GM18498 (cell line): ENCODE measurements around the gene ZC3H12A.
A peak's percentile ranks its signal among the peaks of the same experiment; 100 is the strongest.

Source experiments
- ATAC-seq: cut with Tn5 transposase; IDR thresholded peaks from one replicate; pipeline ENCODE4 v1.9.1; 2021; ENCODE audit warnings: mild to moderate bottlenecking, moderate library complexity; ENCODE audit not compliant: unreplicated experiment

The ZC3H12A gene

DNA sequence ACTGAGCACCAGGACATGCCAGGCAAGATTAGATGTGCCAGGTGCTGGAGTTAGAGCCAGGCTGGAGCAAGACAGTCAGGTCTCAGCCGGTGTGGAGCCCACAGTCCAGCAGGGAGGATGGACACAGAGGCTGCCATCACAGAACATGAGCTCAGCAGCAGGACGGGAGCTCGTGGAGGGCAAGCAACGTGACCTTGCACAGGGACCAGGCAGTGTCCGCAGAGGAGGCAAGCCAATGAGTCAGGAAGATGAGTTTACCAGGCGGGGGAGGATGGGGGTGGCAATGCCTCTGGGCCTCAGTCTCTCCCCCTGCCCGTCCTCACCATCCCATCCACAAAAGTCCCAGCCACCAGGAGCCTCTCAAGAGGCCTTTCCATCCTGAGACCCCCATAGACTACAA is 20.7 kb upstream of the ZC3H12A start:
- ATAC-seq, result no peak

DNA sequence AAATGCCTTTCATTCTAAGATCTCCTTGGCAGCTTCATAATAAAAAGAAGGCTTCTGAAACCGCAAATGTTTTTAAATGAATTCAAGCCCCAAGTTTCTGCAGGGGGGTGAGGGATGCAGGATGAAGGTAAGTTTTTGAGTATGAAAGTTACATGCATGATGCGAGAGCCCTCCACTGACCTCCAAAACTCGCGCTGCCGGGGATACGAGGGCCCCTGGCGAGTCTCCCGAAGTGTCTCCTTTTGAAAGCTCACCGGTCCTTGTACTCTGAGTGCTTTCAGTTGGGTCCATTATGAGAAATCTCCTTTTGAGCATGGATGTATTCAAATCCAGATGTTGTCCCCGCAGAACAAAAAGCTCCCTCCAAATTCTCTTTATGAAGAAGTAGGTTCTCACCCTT is 18.9 kb upstream of the ZC3H12A start:
- ATAC-seq, result no peak

DNA sequence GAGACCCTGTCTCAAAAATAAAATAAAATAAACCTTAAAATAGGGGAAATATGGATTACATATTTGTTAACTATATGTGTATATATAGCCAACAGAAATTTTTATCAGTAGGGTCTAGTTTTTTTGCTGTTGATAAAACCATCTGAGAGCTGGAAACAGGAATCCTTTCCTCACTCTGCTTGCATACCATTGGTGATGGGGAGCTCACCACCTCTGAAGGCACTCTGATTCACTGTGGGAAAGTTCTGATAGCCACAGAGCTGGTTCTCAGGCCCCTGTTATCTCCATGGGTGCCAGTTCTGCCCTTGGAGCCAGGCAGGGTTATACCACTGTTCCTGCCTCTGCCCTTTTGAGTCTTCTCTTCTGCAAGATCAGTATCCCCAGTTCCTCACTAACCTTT is 17.8 kb upstream of the ZC3H12A start:
- no peak for ATAC-seq

DNA sequence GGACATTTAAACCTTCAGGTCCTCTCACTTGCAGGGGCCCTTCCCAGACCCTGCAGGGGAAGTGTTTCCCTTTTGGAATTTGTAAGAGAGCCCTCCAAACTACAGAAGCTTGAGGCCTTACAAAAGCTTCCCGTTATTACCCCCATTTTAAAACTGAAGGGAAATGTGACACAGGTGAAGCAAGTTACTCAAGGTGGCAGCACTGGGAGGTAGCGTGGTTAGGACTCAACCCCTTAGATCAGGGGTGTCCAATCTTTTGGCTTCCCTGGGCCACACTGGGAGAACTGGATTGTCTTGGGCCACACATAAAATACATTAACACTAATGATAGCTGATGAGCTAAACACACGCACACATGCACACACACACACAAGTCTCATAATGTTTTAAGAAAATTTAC is 15.8 kb upstream of the ZC3H12A start:
- ATAC-seq, result no peak

DNA sequence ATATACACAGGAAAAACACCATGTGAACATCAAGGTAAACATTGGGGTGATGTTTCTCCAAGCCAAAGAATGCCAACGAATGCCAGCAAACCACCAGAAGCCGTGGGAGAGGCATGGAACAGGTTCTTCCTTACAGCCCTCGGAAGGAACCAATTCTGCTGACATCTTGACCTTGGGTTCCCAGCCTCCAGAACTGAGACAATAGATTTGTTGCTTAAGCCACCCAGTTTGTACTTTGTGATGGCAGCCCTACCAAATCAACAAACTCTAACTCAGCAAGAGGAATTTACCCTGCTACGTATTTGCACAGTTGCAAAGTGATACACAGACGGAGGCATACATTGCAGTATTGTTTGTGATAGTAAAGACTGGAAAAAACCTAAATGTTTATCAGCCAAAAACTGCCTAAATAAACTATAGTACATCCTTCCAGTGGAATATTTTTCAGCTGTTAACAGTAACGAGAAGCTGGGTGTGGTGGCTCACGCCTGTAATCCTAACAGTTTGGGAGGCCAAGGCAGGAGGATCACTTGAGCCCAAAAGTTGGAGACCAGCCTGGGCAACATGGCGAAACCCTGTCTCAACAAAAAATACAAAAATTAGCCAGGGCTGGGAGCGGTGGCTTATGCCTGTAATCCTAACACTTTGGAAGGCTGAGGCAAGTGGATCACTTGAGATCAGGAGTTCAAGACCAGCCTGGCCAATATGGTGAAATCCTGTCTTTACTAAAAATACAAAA is 12.5 kb upstream of the ZC3H12A start:
- ATAC-seq, result no peak

DNA sequence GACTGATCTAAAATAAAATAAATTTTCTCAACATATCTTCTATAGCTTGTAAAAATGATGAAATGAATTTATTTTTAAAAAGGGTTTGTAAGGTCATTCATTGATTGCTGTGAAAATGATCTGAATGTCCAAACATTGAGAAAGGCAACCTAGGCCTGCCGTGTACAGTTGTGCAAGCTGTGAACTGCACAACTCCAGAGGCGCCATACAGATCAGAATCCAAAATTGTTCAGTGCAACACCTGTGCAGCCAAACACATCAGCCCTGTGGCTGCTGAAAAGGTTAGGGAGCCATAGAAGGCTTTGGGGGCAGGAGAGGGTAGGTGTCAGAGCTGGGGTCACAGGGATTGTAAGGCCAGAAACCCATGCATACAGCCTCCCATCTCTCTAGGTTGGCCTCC is 9.9 kb upstream of the ZC3H12A start:
- ATAC-seq, result no peak

DNA sequence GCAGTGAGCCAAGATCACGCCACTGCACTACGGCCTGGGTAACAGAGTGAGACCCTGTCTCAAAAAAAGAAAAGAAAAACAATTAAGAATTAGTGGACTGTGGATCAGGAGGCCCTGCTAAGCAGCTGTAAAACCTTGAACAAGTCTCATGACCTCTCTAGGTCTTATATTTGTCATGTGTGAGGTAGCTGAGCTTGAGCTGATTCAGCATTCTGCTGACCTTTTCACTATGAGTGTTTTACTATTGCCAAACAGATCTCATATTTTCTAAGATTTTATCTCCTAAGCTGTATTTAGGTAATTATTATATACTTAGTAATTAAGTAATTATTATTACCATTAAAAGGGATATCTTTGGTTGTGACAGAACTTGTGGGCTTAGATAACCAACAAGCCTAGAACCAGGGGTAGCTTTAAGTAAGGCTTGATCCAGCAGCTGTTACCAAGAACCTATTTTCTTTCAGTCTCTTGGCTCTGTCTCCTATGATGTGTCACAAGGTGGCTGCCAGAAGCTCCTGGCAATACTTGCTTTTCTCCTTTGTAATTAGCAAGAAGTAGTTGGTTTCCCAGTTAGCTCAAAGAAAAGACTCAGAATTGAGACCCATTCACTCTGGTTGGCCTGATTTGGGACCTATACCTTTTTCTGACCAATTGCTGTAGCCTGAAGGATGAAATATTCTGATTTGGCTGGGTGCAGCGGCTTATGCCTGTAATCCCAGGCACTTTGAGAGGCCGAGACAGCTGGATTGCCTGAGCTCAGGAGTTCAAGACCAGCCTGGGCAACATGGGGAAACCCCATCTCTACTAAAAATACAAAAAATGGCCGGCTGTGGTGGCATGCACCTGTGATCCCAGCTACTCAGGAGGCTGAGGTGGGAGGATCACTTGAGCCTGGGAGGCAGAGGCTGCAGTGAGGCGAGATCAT is 8.5 kb upstream of the ZC3H12A start:
- no peak for ATAC-seq

DNA sequence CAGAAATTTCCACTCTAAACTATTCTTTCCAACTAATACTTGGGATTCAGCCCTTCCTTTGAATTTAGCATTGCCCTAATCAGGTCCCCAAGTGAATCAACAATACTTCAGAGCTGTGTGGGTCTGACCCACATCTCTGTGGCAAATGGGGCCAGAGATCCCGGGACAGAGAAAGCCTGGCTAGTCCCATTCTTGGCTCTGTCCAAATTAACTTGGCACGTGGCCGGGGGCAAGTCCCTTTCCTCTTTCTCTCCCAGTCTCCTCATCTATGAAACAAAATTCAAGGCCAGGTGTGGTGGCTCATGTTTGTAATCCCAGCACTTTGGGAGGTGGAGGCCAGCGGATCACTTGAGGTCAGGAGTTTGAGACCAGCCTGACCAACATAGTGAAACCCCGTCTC is 6.3 kb upstream of the ZC3H12A start:
- ATAC-seq, result no peak

DNA sequence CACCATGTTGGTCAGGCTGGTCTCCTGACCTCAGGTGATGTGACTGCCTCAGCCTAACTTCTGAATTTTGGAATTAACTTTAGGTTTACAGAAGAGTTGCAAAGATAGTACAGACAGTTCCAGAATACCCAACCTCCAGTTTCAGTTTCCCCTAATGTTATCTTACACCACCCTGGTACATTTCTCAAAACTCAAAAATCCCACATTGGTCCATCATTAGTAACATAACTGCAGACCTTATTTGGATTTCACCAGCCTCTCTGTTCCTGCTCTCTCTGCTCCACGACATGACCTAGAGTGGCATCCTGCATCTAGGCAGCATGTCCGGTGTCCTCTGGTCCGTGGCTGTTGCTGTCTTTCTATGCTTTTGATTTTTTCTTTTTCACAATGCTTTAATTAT is 5.0 kb upstream of the ZC3H12A start:
- ATAC-seq, result no peak

DNA sequence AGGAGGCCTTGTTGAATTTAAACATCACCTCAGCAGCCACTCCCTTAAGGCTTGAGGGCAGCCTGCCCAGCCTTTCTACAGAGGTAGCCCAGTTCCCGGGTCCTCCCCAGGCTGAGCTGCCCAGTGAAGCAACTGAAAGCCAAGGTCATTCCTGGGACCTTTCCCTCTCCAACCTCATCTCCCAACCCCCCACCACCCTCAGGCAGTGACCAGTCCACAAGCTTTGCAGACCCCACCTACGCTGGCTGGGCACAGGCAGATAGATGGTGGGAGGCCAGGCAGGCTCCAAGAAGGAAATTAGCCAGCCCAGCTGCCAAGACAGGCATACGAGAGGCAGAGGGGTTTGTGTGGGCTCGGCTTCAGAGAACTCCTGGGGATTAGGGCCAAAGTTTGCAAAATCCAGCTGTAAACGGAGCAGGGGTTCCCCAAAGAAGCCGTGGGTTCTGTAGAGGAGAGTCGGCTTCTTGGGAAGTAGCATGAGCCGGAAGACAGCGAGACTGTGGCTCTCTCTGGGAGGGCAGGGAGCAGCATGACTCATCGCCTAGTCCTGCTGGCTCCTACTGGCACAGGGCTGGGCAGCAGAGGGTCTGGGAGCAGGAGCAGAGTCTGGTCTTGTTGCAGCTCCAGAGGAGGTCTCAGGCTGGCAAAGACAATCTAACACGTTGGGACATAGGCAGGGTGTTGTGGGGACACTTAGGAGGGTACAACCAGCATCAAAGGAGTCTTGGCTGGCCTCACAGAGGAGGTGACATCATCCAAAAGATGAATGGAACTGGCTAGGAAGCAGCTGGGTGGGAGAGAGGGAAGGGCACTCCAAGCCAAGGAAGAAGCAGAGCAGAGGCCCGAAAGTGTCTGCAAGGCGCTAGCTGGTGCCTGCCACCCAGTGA is 2.8 kb upstream of the ZC3H12A start:
- ATAC-seq, result no peak

DNA sequence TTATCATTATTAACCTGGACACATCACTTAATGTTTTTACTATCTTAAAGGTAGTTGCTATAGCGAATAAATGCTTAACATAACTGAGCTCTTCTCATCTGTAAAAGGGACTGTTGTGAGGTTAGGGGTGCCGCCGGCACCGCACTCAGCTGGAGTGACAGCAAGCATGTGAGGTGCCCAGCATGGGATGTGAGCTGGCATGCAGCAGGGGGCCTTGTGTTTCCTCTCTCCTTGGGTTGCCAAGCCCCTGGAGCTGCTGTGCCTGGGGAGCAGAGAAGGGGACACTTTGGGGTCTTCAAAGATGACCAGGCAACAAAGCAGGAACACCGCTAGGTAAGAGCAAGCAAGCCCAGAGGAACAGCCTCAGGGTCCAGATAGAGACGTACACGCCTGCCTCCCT is 2.1 kb upstream of the ZC3H12A start:
- ATAC-seq, result no peak

DNA sequence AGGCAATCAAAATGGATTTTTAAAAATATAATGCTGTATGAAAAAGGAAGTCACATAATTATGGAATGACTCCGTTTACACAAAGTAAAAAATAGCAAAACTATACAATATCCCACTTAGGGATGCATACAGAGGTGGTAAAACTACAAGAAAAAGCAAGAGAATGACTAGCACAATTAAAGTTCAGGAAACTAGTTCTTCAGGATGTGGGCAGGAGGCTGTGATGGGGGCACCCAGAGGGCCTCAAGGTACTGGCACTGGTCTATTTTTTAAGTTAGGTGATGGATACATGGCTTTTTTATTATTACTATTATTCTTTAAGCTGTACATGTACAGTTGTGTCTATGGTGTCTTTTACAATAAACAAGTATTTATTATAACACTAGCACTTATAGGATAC is 1.4 kb upstream of the ZC3H12A start:
- ATAC-seq, result no peak

DNA sequence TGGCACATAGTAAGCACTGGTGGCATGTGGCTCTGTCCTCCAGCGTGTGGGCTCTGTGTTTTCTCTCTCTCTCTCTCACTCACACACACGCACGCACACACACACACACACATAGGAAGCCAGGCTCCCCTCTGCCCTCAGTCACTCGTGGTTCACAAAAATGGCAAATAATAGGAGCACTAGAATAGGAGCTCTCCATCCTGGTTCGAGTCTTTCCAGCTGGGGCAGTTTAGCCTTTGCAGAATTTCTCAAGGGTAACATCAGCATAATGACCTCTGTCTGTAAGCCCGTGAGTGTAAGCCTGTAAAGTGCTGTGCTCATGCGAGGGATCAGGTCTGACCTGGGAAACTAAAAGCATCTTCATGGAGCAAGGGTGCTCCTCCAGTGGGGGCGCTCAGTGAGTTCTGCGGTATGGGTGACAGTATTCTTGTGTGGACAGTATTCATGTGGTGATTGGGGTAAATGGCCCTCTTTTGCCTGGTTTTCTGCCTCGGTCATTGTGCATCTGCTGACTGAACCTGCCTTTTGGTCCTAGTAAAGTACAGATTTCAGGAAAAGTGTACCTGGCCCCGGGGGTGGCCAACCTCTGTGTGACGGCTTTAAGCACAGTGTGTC is 842 bp upstream of the ZC3H12A start:
- ATAC-seq, result no peak

DNA sequence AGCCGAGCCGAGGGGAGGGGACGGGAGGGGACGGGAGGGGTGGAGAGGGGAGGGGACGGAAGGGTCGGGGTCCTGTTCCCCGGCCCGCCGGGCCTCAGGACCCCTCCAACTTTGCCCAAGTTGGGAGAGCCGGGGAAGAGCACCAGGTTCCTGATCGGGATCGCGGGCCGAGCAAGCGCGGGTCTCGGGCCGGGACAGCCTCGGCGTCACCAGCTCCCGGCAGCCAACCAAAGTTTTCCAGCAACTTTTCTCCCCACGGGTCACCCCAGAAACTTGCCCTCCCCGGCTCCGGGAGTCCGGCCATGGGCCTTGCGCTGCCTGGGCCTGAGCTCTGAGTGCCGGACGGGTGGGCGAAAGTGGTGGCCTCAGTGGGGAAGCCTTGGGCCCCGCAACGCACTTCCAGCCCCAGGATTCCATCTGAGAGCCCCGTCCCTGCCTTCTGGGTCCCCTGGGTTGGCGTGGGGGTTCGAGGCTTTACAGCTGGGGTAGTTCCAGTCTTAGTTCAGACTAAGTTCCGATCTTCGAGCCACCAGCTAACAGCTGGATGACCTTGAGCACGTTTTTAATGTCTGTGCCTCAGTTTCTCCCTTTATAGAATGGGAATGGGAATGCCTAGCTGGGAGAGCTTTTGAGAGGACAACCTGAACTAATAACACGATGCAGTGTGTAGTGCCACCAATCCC is 458 bp downstream of the ZC3H12A start:
- peak; percentile 1 for ATAC-seq

DNA sequence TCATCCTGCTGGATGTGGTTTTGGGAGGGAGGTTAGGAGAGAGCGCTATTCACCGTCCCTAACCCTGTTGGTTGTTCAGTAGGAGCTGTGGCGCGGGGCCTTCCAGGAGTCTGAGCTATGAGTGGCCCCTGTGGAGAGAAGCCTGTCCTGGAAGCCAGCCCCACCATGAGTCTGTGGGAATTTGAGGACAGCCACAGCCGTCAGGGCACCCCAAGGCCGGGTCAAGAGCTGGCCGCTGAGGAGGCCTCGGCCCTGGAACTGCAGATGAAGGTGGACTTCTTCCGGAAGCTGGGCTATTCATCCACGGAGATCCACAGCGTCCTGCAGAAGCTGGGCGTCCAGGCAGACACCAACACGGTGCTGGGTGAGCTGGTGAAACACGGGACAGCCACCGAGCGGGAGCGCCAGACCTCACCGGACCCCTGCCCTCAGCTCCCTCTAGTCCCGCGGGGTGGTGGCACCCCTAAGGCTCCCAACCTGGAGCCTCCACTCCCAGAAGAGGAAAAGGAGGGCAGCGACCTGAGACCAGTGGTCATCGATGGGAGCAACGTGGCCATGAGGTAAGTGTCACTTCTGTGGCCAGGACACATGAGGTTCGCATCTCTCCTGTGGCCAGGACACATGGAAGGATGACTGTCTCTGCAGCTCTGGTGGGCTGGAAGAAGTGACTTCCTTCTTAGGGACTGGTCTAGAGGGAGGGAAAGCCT is 1.2 kb downstream of the ZC3H12A start:
- no peak for ATAC-seq

DNA sequence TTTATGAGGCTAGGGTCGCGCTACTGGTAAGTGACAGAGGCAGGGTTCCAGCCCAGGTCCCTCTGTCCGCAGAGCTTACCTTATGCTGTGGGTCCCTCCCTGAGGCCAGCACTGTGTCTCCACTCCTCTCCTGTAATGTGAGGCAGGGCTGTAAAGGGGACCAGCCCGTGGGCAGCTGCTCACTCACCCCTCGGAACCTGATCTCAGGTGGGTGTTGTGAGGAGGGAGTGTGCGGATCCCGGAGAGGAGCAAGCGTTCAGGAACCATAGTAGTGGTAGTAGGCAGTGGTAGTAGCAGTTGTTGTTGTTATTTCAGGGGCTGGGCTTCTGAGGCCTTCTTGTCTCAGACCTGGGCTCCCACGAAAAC is 1.7 kb downstream of the ZC3H12A start:
- ATAC-seq, result no peak

DNA sequence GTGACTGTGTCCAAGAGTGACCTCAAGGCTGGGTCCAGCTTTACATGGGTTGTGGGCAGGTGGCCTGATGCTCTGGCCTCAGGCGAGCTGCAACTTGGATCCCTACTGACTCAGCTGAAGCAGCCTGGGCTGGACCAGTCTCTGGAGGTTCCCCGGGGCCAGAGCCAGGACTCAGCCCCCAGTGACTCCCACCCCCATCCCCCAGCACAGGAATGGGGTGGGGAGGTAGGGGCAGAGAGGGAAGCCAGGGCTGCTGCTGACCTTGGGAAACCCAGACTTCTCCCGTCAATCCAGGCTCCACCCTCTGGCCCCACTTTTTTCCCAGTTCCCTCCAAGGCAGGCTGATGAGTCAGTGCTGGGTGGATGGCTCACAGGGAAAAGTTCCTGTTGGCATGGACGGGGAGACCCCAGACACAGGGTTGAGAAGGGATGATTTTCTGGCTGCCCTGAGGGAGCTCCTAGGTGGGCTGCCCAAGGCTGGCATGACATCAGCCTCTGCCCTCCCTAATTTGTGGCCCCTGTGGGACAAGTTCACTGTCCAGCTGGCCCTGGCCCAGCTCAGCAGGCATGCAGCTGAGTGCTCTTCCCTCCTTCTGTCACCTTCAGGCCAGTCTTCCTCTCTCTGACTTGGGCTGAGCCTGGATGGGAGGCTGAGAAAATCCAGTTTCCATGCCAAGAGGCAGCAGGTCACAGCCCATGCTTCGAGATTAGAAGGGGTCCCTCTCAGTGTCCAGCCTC is 2.2 kb downstream of the ZC3H12A start:
- ATAC-seq, result no peak

DNA sequence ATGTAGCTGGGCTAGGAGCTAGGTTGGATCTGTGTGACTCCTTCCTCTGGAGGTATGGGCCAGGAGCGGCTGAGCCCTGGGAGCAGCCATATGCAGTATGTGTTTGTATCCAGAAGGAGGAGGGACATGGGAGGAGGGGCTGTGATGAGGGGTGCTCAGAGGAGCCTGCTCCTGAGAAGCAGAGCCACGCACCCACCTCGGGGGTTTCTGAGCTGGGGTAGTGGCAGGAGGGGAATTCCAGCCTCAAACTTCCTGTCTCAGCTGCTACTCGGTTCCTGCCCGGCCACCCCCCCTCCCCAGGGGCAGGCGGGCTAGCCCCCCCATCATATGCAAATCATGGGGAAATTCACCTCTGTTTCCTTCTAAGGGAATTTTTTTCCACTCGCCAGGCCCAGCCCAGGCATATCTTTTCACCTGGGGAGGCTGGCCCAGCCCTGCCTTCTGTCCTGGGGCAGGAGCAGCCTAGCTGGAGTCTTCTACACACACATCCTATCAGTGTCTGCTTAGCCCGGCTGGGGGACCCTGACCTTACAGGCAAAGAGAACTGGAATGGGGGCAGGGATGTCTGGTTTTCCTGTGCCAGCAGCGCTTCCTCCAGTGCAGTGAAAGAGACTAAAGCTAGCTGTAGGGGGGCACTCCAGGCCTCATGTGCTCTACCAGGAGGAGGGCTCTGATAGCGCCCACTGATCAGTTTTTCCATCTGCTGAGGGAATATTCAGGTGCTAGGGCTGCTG is 3.0 kb downstream of the ZC3H12A start:
- ATAC-seq, result peak; percentile 38
